Prostate gland (tissue), 2 donors: ENCODE measurements around the gene OR51A4.

Experiments
- CTCF ChIP-seq, 4 experiments: fragments of 200-600 bp in 2 of 4; fragments of 450-650 bp in 2 of 4; sonication (generic) in 2 of 4; IDR thresholded peaks; 1 replicate in 3 of 4; 2 replicates in 1 of 4; pipeline ENCODE4 v1.5.1; 2016 to 2019; ENCODE audit warnings: antibody characterized with exemption in 4 of 4, mild to moderate bottlenecking in 2 of 4, moderate library complexity in 2 of 4
- POLR2A ChIP-seq: fragments of 450-650 bp; IDR thresholded peaks from one replicate; pipeline ENCODE4 v1.6.1; 2016; ENCODE audit warnings: antibody characterized with exemption, mild to moderate bottlenecking
- POLR2AphosphoS5 ChIP-seq: sonication (generic); formaldehyde crosslinking; IDR thresholded peaks from one replicate; pipeline ENCODE4 v1.6.1; 2017; ENCODE audit warnings: antibody characterized with exemption

- TF ChIP-seq CTCF (IDR thresholded peaks at IDR 0.05) (no peak), POLR2A (no peak), POLR2AphosphoS5 (no peak)
Observed at GRCh38 chr11:4960877-4961276, 13.5 kb upstream of the OR51A4 start.
